ENCODE measurements around the gene COLGALT1. TPM values are rescaled to one million over a fixed set of nuclear protein-coding genes. Genes with fewer than 3 reads are reported as not detected.

The COLGALT1 gene
- total RNA-seq, 1 donor from 2014 or later: 59.3 TPM

- H3K36me3 Mint-ChIP-seq: no peaks in the 10 kb centered on the region
- peaks cover 2% of the 10 kb centered on the region for H3K27me3 Mint-ChIP-seq (ENCODE audit: low read depth)
- no peak overlapping the region for H3K4me3 Mint-ChIP-seq
These were observed 67.9 kb downstream of the COLGALT1 start for GRCh38 chr19:17623224-17623935.

GRCh38 chr19:17624314-17624991 is 69.0 kb downstream of the COLGALT1 start:
- Mint-ChIP-seq H3K9me3 (peaks cover 21% of the 10 kb centered on the region), H3K27me3 (ENCODE audit: low read depth) (no peaks in the 10 kb centered on the region), H3K4me3 (no peak overlapping the region), H3K27ac (no peak overlapping the region), H3K36me3 (no peaks in the 10 kb centered on the region), H3K4me1 (no peaks in the 10 kb centered on the region)
- no peak for TF ChIP-seq CTCF (IDR thresholded peaks at IDR 0.05; ENCODE audit: unreplicated experiment)
- DNase-seq (ENCODE audit: low spot score in 2 of 2, unreplicated experiment in 2 of 2): no peak

More at GRCh38 chr19:17623224-17623935, 67.9 kb downstream of the COLGALT1 start:
- no peaks in the 10 kb centered on the region for H3K4me1 Mint-ChIP-seq
- H3K9me3 Mint-ChIP-seq: peaks cover 21% of the 10 kb centered on the region
- TF ChIP-seq CTCF (IDR thresholded peaks at IDR 0.05; ENCODE audit: unreplicated experiment): no peak
- no peak for DNase-seq (ENCODE audit: low spot score in 2 of 2, unreplicated experiment in 2 of 2)
- H3K27ac Mint-ChIP-seq: no peak overlapping the region

DNA sequence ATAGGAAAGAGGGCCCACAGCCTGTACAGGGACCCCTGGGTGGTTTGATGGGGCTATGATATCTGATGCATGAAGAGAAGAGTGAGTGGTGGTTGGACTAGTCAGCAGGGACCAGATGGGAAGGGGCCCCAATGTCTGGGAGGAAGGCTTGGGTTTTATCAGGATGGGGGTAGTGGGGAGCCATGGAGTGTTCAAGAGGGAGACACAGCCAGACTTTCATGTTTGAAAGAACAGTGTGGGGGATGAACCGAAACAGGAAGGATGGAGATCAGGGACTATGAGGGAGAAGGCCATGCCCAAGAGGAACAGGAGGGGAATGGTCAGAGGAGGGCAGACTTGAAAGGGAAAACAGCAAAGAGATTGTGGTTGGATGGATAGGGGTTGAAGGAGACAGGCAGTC is 69.6 kb downstream of the COLGALT1 start:
- Mint-ChIP-seq H3K4me1 (no peaks in the 10 kb centered on the region), H3K27me3 (ENCODE audit: low read depth) (no peaks in the 10 kb centered on the region), H3K27ac (no peak overlapping the region), H3K9me3 (peaks cover 21% of the 10 kb centered on the region), H3K36me3 (no peaks in the 10 kb centered on the region), H3K4me3 (no peak overlapping the region)
- no peak for DNase-seq (ENCODE audit: low spot score in 2 of 2, unreplicated experiment in 2 of 2)
- no peak for TF ChIP-seq CTCF (IDR thresholded peaks at IDR 0.05; ENCODE audit: unreplicated experiment)

- no peak for TF ChIP-seq CTCF (IDR thresholded peaks at IDR 0.05; ENCODE audit: unreplicated experiment)
- H3K27ac Mint-ChIP-seq: no peak overlapping the region
These were observed 70.5 kb downstream of the COLGALT1 start for GRCh38 chr19:17625980-17626379.

DNA sequence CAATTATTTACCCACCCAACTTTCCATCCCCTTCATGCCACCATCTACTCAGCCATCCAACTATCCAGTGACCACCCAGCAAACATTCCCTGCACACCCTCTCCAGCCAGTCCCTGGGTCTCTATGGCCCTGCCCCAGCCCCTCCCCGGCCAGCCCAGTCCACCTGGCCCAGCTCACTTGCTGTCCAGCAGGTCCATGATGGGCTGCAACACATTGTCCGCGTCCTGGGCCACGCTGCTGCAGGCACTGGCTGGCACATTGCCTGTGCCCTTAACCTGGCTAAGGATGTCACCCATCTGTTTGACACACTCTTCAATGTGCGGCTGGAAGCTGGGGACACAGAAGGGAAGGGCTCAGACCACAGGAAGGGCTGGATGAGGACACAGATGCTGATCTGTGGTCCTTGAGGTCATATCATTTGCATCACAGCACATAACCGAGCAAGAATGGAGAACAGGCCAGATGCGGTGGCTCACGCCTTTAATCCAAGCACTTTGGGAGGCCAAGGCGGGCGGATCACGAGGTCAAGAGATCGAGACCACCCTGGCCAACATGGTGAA is 71.1 kb downstream of the COLGALT1 start:
- no peak for DNase-seq (ENCODE audit: low spot score in 2 of 2, unreplicated experiment in 2 of 2)
- Mint-ChIP-seq H3K4me1 (no peaks in the 10 kb centered on the region), H3K36me3 (no peaks in the 10 kb centered on the region), H3K9me3 (peaks cover 14% of the 10 kb centered on the region), H3K27me3 (ENCODE audit: low read depth) (no peaks in the 10 kb centered on the region), H3K4me3 (no peak overlapping the region), H3K27ac (no peak overlapping the region)
- TF ChIP-seq CTCF (IDR thresholded peaks at IDR 0.05; ENCODE audit: unreplicated experiment): no peak

More at GRCh38 chr19:17625980-17626379, 70.5 kb downstream of the COLGALT1 start:
- Mint-ChIP-seq H3K4me1 (no peaks in the 10 kb centered on the region), H3K4me3 (no peak overlapping the region), H3K9me3 (peaks cover 20% of the 10 kb centered on the region), H3K27me3 (ENCODE audit: low read depth) (no peaks in the 10 kb centered on the region), H3K36me3 (no peaks in the 10 kb centered on the region)
- no peak for DNase-seq (ENCODE audit: low spot score in 2 of 2, unreplicated experiment in 2 of 2)
